ENCODE data around the gene PPP4R4.
"Not testable (repeated sequence)": the region's sequence is repeated elsewhere in the genome, so short reads cannot be mapped to it uniquely, and the experiment has no call there.

Gene PPP4R4

GRCh38 chr14:94296181-94296545, 122.0 kb downstream of the PPP4R4 start:
- not testable (repeated sequence) for H3K27ac Mint-ChIP-seq; H3K4me3 Mint-ChIP-seq; ATAC-seq (replicated peaks); H3K36me3 Mint-ChIP-seq (ENCODE audit: insufficient read depth); DNase-seq; H3K9me3 Mint-ChIP-seq; H3K4me1 Mint-ChIP-seq (ENCODE audit: low read depth in 2 of 2)
- H3K27me3 Mint-ChIP-seq = peaks cover 8 to 52% of the 10 kb centered on the region in 2 donors

GRCh38 chr14:94298130-94298529, 124.0 kb downstream of the PPP4R4 start:
- Mint-ChIP-seq H3K27me3 (peaks cover 8 to 42% of the 10 kb centered on the region in 2 donors), H3K4me3 (no peak overlapping the region), H3K27ac (no peak overlapping the region), H3K4me1 (ENCODE audit: low read depth in 2 of 2) (no peaks in the 10 kb centered on the region), H3K9me3 (no peaks in the 10 kb centered on the region), H3K36me3 (ENCODE audit: insufficient read depth) (no peaks in the 10 kb centered on the region)
- no peak for DNase-seq
- no peak for ATAC-seq (replicated peaks)

GRCh38 chr14:94303111-94303510, 129.0 kb downstream of the PPP4R4 start:
- Mint-ChIP-seq H3K27me3 (peaks cover 8 to 19% of the 10 kb centered on the region in 2 donors), H3K4me1 (ENCODE audit: low read depth in 2 of 2) (no peaks in the 10 kb centered on the region), H3K27ac (no peak overlapping the region), H3K4me3 (no peak overlapping the region), H3K36me3 (ENCODE audit: insufficient read depth) (no peaks in the 10 kb centered on the region), H3K9me3 (peaks cover 1 to 5% of the 10 kb centered on the region in 2 donors)
- ATAC-seq (replicated peaks) (no peak), DNase-seq (no peak)

GRCh38 chr14:94304243-94304642, 130.1 kb downstream of the PPP4R4 start:
- Mint-ChIP-seq H3K4me3 (no peak overlapping the region), H3K36me3 (ENCODE audit: insufficient read depth) (no peaks in the 10 kb centered on the region), H3K9me3 (peaks cover 5 to 15% of the 10 kb centered on the region in 2 donors), H3K27me3 (peaks cover under 1 to 12% of the 10 kb centered on the region in 2 donors), H3K27ac (no peak overlapping the region), H3K4me1 (ENCODE audit: low read depth in 2 of 2) (no peaks in the 10 kb centered on the region)
- ATAC-seq (replicated peaks) (no peak), DNase-seq (no peak)

- Mint-ChIP-seq H3K27ac (no peak overlapping the region), H3K4me1 (ENCODE audit: low read depth in 2 of 2) (no peaks in the 10 kb centered on the region), H3K27me3 (peaks cover 0 to 10% of the 10 kb centered on the region in 2 donors), H3K4me3 (no peak overlapping the region), H3K36me3 (ENCODE audit: insufficient read depth) (no peaks in the 10 kb centered on the region), H3K9me3 (peaks cover 5 to 15% of the 10 kb centered on the region in 2 donors)
- DNase-seq (no peak), ATAC-seq (replicated peaks) (no peak)
Observed at GRCh38 chr14:94305620-94306019, 131.5 kb downstream of the PPP4R4 start.

- Mint-ChIP-seq H3K27ac (no peak overlapping the region), H3K4me1 (ENCODE audit: low read depth in 2 of 2) (no peaks in the 10 kb centered on the region)
- no peak for DNase-seq
Observed at GRCh38 chr14:94306047-94306978, 132.2 kb downstream of the PPP4R4 start.

GRCh38 chr14:94307410-94307992, 133.4 kb downstream of the PPP4R4 start:
- peaks cover 0 to 10% of the 10 kb centered on the region in 2 donors for H3K27me3 Mint-ChIP-seq
- H3K36me3 Mint-ChIP-seq (ENCODE audit: insufficient read depth) = no peaks in the 10 kb centered on the region
- DNase-seq (no peak), ATAC-seq (replicated peaks) (no peak)
- no peak overlapping the region for H3K27ac Mint-ChIP-seq
- H3K4me3 Mint-ChIP-seq = no peak overlapping the region
- H3K9me3 Mint-ChIP-seq = peaks cover 5 to 15% of the 10 kb centered on the region in 2 donors
- H3K4me1 Mint-ChIP-seq (ENCODE audit: low read depth in 2 of 2) = no peaks in the 10 kb centered on the region

More at GRCh38 chr14:94306047-94306978, 132.2 kb downstream of the PPP4R4 start:
- Mint-ChIP-seq H3K36me3 (ENCODE audit: insufficient read depth) (no peaks in the 10 kb centered on the region), H3K27me3 (peaks cover 0 to 10% of the 10 kb centered on the region in 2 donors), H3K9me3 (peaks cover 5 to 15% of the 10 kb centered on the region in 2 donors), H3K4me3 (no peak overlapping the region)
- ATAC-seq (replicated peaks) = no peak

GRCh38 chr14:94309721-94310120, 135.6 kb downstream of the PPP4R4 start:
- ATAC-seq (replicated peaks) = no peak
- no peak for DNase-seq
- H3K27ac Mint-ChIP-seq = no peak overlapping the region
- H3K4me3 Mint-ChIP-seq = no peak overlapping the region
- H3K4me1 Mint-ChIP-seq (ENCODE audit: low read depth in 2 of 2) = no peaks in the 10 kb centered on the region
- H3K36me3 Mint-ChIP-seq (ENCODE audit: insufficient read depth) = no peaks in the 10 kb centered on the region
- peaks cover 0 to 10% of the 10 kb centered on the region in 2 donors for H3K27me3 Mint-ChIP-seq
- peaks cover 5 to 15% of the 10 kb centered on the region in 2 donors for H3K9me3 Mint-ChIP-seq

GRCh38 chr14:94310248-94310647, 136.1 kb downstream of the PPP4R4 start:
- Mint-ChIP-seq H3K27me3 (peaks cover 0 to 10% of the 10 kb centered on the region in 2 donors), H3K4me3 (no peak overlapping the region), H3K36me3 (ENCODE audit: insufficient read depth) (no peaks in the 10 kb centered on the region), H3K4me1 (ENCODE audit: low read depth in 2 of 2) (no peaks in the 10 kb centered on the region), H3K9me3 (peaks cover 5 to 15% of the 10 kb centered on the region in 2 donors), H3K27ac (no peak overlapping the region)
- ATAC-seq (replicated peaks) (no peak), DNase-seq (no peak)

GRCh38 chr14:94312481-94313246, 138.5 kb downstream of the PPP4R4 start:
- H3K9me3 Mint-ChIP-seq = peaks cover 5 to 15% of the 10 kb centered on the region in 2 donors
- no peak overlapping the region for H3K4me3 Mint-ChIP-seq
- DNase-seq (no peak), ATAC-seq (replicated peaks) (no peak)
- H3K27me3 Mint-ChIP-seq = peaks cover 0 to 9% of the 10 kb centered on the region in 2 donors
- H3K27ac Mint-ChIP-seq = no peak overlapping the region
- H3K4me1 Mint-ChIP-seq (ENCODE audit: low read depth in 2 of 2) = no peaks in the 10 kb centered on the region
- no peaks in the 10 kb centered on the region for H3K36me3 Mint-ChIP-seq (ENCODE audit: insufficient read depth)

GRCh38 chr14:94313991-94314655, 140.0 kb downstream of the PPP4R4 start:
- Mint-ChIP-seq H3K9me3 (peaks cover 0 to under 1% of the 10 kb centered on the region in 2 donors), H3K4me3 (no peak overlapping the region), H3K27me3 (no peaks in the 10 kb centered on the region), H3K36me3 (ENCODE audit: insufficient read depth) (no peaks in the 10 kb centered on the region), H3K27ac (no peak overlapping the region), H3K4me1 (ENCODE audit: low read depth in 2 of 2) (no peaks in the 10 kb centered on the region)
- DNase-seq = no peak
- no peak for ATAC-seq (replicated peaks)

- Mint-ChIP-seq H3K4me3 (no peak overlapping the region), H3K9me3 (no peaks in the 10 kb centered on the region), H3K4me1 (ENCODE audit: low read depth in 2 of 2) (no peaks in the 10 kb centered on the region), H3K36me3 (ENCODE audit: insufficient read depth) (no peaks in the 10 kb centered on the region), H3K27ac (no peak overlapping the region), H3K27me3 (no peaks in the 10 kb centered on the region)
- ATAC-seq (replicated peaks) (no peak), DNase-seq (no peak)
Observed at GRCh38 chr14:94314890-94315289, 140.8 kb downstream of the PPP4R4 start.

- no peak overlapping the region for H3K27ac Mint-ChIP-seq
- H3K9me3 Mint-ChIP-seq = no peaks in the 10 kb centered on the region
- no peaks in the 10 kb centered on the region for H3K4me1 Mint-ChIP-seq (ENCODE audit: low read depth in 2 of 2)
- DNase-seq (no peak), ATAC-seq (replicated peaks) (no peak)
- no peaks in the 10 kb centered on the region for H3K36me3 Mint-ChIP-seq (ENCODE audit: insufficient read depth)
- peaks cover 0 to 11% of the 10 kb centered on the region in 2 donors for H3K27me3 Mint-ChIP-seq
- no peak overlapping the region for H3K4me3 Mint-ChIP-seq
Observed at GRCh38 chr14:94316692-94317091, 142.6 kb downstream of the PPP4R4 start.

Data from effector memory CD8-positive, alpha-beta T cell (primary cell).